HG03432 (cell line): Measurements from ENCODE around the gene NR2C1.

Experiments
- ATAC-seq: cut with Tn5 transposase; IDR thresholded peaks from one replicate; pipeline ENCODE4 v1.9.1; 2021; ENCODE audit warnings: mild to moderate bottlenecking, moderate library complexity; ENCODE audit not compliant: unreplicated experiment

The NR2C1 gene

DNA sequence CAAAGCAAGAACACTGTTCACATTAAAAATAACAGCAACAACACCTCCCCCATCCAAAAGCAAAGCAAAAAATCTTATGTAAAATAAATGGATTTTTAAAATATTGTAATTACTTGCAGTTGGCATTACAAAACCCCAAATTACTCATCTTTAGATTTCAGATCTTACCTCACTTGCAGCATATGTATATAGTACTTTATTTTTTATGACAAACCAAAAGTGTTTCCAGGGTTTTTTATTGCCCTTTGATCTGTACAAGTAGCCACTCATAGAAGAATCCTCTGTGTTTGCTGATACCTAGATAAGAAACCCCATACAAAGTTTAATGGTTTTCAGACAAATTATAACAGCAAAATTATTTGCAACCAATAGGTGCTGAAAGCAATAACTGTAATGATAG, 12.2 kb upstream of the NR2C1 start:
- no peak for ATAC-seq

DNA sequence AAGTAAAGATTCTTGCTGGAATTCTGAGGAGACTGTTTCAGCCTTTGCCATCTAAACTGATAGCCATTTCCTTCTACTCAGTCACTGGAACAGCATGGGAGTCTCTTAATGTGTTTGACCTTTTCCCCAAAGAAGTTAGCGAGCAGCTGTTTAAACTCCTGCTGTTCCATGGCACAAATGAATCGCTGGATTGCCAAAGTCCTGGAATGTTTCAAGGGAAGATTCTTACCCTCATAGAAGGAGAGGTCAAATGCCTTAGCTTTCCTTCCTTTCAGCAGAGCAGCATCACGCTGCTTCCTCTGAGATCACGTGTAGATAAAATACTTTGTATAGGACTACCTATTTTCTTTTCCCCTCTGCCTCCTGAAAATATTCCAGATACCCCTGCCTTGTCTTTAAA, 10.5 kb upstream of the NR2C1 start:
- no peak for ATAC-seq

DNA sequence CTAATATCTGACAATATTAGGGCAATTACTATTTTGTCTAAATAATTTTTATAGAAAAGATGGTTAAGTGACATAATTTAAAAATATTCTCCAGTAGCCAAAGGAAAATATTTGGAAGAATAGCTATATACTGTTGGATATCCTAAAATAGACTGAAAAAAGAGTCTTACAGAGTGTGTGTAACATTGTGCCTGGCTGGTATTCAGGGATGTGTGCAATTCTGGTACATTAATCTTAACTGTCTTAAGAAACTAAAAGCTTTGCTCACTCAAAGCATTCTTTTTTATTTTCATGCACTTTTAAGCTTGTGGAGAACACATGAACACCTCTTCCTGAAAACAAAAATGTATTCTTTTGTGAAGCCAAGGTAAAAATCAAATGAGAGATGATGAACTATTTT, 10.1 kb upstream of the NR2C1 start:
- ATAC-seq: no peak

DNA sequence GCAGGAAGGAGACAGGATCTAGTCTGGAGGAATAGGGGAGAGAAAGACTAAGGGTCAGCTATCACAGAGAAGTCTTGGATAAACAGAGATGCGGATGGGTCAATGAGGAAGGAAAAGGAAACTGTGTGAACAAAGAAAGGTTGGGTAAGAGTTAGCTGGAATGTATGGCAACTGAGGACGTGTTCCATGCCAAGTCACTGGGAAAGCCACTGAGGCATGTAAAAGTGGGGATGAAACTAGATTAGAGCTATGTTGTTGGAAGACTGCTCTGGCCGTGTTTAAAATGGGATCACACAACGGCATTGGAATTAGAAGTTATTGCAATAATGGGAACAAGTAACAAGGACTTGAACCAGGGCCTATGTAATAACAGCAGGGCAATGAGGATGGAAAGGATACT, 3.9 kb upstream of the NR2C1 start:
- no peak for ATAC-seq

DNA sequence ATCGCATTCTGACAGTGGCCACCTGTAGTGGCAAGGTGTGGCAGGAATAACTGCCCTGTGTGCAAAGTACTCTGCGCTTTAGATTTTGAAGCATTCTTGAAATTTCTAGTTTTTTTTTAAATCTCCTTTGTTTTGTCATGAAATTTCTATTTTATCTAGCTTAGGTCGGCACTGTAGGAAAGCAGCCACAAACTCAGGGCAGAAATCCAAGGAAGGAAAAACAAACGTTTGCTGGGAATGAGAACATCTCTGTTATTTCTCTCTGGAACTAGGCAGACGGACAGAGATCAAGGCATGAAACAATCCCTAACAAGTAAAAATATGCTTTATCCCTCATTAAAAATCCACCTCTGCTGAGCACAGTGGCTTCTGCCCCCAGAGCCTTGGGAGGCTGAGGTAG, 1.3 kb upstream of the NR2C1 start:
- ATAC-seq: no peak

DNA sequence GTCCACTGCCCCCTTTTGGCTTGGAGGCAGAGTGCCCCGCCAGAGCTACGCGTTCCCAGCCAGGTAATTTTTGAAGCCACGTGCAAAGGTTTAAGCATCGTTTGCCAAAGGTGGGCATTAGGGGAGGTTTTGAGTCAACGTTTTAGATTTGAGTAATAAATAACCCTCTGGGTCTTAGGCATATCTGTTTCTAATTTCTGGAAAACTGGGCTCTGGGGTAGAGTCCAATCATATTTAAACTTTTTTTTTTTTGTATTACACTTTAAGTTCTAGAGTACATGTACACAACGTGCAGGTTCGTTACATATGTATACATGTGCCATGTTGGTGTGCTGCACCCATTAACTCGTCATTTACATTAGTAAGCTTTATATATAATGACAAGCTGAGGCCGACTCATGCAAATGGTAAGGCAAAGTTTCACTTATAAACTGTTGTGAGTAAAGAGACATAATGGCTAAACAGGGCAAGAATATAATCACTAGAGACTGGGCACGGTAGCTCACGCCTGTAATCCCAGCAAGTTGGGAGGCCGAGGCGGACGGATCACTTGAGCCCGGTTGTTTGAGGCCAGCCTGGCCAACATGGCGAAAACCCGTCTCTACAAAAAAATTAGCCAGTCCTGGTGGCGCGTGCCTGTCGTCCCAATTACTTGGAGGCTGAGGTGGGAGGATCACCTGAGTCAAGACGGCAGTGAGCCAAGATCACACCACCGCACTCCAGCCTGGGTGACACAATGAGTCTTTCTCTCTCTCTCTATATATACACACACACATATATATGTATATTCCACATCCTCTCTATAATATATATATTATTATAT, 491 bp upstream of the NR2C1 start:
- ATAC-seq: no peak

DNA sequence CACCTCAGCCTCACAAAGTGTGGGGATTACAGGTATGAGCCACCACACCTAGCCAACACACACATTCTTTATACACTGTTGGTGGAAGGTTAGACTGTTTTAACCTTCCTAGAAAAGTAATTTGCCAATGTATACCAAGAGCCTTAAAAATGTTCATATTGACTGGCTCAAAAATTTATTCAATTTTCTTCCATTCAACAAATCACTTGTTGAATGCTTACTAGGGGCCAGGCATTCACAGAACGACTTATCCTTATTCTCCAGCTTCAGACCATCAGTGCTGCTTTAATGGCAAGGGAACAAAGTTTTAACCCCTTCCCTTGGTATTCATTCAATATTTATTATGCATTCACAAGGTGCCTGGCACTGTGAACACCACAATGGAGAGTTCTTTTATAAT, 3.0 kb downstream of the NR2C1 start:
- ATAC-seq: no peak

DNA sequence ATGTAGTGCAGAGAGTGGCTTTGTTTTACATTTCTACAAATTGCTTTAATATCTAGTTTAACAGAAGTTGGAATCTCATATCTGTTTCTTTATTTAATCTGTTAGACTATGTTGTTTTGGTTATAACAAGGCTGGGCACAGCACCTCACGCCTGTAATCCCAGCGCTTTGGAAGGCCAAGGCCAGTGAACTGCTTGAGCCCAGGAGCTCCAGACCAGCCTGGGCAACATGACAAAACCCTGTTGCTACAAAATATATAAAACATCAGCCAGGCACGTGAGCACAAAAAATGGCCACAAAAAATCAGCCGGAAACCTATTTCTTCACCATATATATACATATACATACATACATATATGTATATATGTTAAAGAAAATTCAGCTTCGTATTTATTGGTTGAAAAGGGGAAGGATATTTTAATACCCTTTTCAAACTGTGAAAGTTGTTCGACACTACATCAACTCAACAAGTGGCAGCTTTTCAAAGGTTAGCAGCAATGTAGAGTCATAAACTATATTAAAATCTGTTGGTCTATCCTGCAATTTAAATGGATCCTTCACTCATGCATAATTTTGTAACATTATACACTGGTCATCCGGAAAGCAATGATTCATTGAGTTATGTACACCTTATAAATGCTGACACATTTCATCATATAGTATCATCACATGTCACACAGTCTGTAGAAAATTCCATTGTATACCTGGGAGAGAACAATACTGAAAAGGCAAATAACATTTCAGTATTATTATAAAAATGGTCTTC, 7.1 kb downstream of the NR2C1 start:
- no peak for ATAC-seq

DNA sequence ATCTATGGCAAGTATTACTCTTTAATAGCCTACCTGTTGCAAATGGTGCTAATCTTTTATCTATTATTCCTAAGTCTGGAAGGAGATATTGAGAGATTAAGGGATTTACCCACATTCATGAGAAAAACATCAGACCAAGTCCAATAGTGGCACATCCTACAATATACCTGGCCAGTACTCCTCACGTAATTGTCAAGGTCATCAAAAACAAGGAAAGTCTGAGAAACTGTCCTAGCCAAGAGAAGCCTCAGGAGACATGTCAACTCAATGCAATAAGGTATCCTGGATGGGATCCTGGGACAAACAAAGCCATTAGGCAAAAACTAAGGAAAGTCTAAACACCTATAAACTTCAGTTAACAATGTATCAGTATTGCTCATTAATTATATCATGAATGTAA, 12.5 kb downstream of the NR2C1 start:
- no peak for ATAC-seq

DNA sequence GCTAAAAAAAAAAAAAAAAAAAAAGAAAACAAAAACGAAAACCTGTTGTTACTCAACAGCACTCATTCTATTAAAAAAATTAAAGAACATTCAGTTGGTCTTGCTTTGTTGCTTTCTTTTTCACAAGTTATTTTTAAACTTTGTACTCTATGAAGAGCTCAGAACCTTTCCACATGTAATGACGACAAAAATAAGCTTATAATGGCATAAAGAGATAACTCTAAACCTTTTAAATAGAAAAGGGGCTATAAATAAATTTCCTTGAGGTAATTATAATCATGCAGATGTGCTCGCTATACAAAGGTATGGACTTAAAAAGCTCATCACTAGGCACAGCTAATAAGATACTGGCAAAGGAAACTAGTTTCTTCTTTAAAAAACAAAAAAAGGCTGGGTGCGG, 13.4 kb downstream of the NR2C1 start:
- no peak for ATAC-seq

DNA sequence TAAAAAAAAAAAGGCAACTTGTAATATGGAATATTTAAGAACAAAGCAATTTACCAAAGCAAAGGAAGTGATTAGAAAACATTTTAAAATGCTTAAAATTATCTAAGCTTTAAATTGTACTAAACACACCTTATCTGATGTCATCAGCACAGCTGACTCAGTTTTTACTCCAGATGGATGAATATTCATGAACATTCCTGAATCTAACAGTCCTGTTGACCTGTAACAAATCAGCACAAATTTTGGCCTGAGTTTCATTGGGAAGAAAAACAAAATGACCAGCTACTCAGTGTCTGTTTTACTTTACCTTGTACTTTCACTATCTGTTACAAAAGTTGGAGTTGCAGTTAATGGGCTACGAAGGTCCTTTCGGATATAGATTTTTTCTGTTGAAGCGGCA, 16.0 kb downstream of the NR2C1 start:
- ATAC-seq: no peak

DNA sequence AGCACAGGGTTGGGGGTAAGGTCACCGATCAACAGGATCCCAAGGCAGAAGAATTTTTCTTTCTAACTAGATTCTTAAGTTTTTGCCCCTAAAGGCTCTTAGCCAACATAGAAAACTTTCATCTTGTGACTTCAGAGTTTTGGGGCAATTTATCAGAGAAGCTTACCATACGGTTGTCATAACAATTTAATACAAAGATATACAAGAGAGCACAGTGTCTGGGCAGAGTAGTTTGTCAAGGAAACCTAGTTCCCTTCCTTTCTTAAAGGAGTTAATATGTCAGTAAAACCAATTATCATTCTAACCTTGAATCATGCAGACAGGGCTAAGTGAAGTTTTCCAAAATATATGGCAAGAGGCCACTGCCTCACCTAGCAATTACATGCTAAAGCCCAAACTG, 18.4 kb downstream of the NR2C1 start:
- ATAC-seq: no peak

DNA sequence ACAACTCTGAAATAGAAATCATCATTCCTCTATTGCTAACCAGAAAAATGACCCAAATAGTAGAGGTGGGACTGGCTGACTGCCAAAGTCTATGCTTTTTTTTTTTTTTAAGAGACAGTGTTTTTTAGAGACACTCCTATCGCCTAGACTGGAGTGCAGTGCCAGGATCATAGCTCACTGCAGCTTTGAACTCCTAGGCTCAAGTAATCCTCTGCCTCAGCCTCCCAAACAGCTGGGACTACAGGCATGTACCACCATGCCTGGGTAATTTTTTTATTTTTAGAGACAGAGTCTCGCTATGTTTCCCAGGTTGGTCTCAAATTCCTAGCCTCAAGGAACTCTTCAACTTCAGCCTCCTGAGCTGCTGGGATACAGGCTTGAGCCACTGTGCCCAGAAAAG, 19.2 kb downstream of the NR2C1 start:
- no peak for ATAC-seq

DNA sequence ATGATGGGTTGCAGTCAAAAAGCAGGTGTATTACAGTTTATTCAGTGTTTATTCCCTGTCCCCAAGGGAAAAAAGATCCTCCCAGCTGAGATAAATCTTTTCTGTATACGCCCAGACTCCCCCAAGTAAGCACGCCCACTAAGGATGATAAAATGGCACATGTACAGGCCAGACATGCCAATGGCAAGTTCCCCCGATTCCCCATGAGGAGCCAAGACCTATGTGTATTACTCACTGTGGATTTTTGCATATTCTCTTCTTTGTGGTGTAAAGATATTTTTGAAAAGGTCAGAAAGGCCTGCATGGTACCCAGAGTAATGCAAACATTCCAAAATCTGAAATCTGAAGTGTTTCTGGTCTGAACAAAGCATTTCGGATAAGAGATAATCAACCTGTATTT, 22.2 kb downstream of the NR2C1 start:
- no peak for ATAC-seq

DNA sequence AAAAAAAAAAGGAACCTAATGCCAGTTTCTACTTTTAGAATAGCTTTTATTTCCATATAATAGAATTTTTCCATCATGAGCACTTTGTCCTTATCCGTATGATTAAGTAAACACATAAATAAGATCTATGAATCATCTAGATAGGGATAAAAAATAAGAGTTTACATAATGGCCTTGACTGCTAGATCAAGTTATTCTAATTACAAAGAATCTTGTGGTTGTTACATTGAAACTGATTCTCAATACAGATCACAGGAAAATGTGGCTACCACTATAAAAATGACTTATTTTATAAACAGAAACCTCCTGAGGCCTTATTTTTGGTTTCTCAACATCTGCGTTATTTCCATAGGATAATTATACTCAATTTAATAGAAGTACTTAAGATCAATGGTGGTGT, 35.5 kb downstream of the NR2C1 start:
- no peak for ATAC-seq

DNA sequence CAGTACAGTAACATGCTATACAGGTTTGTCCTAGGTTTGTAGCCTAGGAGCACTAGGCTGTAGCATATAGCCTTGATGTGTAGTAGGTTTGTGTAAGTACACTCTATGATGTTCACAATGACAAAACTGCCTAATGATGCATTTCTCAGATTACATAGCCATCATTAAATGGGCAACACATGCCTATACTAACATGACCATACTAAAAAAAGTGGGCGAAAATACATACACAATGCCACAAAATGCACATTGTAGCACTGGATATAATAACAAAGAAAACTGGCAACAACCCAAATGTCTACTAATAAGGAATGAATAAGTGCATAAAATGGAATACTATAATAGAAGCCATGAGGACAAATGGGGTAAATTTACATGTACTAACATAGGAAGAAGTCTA, 38.7 kb downstream of the NR2C1 start:
- no peak for ATAC-seq

DNA sequence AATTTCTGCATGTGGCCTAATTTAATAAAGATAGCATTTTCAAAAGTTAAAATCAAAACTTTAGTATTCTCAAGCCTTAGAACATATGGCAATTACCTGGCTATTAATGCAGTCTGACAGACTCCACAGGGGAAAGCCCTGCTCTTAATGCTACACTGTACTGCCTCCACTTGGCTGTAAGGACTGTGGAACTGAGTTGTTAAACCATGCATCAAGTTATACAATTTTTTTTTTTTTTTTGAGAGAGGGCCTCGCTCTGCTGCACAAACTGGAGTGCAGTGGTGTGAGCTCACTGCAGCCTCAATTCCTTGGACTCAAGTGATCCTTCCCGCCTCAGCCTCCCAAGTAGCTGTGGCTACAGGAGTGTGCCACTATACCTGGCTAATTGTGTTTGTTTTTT, 50.9 kb downstream of the NR2C1 start:
- no peak for ATAC-seq

DNA sequence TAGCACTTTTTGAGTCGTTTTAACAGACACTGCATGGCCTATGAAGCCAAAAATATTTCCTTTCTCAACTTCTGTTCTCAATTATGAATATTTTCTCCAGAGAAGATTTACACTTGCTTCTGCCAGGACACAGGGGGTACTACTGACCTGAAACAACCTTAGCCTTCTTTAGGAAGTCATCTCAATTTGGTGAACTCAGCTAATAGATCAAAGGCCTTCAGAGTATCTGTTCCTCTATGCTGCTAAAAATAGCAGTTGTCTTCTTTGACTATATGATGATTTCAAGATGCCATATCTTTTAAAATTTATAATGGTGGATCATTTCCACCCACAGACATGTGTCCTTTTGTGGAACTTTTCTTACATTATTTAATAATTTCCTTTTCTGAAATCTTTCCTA, 55.9 kb downstream of the NR2C1 start:
- ATAC-seq: no peak

DNA sequence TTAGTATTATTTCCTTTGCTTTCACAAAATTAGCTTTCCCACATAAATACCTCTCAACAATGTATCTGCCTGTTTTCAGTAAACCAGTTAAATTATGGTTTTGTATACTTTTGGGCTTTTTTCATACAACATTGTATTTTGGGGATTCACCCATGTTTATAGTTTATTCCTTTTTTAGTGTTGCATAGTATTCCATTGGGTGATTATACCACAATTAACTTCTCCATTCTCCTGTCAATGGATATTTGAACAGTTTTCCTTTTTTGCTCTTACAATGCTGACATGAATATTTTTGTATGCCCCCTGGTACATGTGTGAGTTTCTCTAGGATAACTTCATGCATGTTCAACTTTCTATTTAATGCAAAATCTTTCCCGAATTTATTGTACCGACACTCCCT, 57.3 kb downstream of the NR2C1 start:
- ATAC-seq: no peak

DNA sequence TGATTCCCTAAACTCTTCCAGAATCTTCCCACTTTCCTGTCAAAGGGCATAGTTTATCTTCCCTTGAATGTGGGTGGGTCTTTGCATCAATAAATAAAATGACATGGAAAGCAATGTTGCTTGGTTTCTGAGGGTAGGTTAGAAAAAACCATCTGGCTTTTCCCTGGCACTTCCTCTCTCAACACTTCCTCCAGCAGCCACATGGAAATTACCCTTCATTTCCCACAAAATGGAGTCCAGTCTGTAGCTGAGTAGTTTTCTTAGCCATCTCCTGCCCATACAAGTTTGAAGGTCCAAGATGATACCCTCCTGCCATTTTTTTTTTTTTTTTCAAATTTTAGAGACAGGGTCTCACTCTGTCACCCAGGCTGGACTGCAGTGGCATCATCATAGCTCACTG, 58.9 kb downstream of the NR2C1 start:
- no peak for ATAC-seq

DNA sequence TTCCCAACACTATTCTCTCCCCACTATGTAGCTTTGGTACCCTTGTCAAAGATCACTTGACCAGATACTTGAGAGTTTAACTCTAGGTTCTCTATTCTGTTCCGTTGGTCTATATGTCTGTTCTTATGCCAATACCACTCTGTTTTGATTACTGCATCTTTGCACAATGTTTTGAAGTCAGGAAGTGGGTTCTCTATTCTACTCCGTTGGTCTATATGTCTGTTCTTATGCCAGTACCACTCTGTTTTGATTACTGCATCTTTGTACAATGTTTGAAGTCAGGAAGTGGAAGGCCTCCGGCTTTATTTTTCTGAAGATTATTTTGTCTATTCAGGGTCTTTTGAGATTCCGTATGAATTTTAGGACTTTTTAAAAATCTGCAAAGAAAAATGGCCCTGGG, 67.2 kb downstream of the NR2C1 start:
- no peak for ATAC-seq

DNA sequence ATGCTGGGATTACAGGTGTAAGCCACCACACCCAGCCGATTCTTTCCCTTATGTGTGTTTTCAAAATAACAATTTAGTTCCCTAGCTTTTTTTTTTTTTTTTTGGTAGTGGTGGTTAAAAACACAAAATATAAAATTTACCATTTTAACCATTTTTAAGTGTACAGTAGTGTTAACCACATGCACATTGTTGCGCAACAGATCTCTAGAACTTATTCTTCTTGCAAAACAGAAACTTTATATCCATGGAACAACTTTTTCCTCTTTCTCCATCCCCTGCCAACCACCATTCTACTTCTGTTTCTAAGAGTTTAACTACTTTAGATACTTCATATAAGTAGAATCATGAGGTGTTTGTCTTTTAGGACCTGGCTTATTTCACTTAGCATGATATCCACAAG, 68.8 kb downstream of the NR2C1 start:
- no peak for ATAC-seq

DNA sequence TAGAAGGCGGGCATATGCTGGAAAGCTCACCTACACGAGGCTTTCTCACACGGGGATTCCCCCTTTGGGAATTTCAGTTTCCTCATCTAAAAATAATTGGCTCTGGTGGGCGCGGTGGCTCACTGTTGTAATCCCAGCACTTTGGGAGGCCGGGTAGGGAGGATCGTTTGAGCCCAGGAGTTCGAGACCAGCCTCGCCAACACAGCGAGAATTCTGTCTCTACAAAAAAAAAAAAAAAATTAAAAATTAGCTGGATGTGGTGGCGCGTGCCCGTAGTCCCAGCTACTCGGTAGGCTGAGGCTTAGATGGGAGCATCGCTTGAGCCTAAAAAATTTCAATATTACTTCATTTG, 69.5 kb downstream of the NR2C1 start:
- ATAC-seq: no peak
